Head of caudate nucleus (tissue), 42 donors: Measurements from ENCODE around the gene BORCS8.
"Not testable (repeated sequence)": the region's sequence is repeated elsewhere in the genome, so short reads cannot be mapped to it uniquely, and the experiment has no call there.

Experiments
- DNase-seq, 42 donors: peaks; one replicate each; pipeline versions ENCODE4 v3.0.0 to v3.0.0-alpha.2; 2020 to 2021; ENCODE audit warnings: mixed read lengths in 7 of 42
- intact Hi-C: fragments of 100-400 bp; cut with DNase I; formaldehyde crosslinking; loops from one replicate; pipeline ENCODE4 v1.15.0; 2022

BORCS8 gene

DNA sequence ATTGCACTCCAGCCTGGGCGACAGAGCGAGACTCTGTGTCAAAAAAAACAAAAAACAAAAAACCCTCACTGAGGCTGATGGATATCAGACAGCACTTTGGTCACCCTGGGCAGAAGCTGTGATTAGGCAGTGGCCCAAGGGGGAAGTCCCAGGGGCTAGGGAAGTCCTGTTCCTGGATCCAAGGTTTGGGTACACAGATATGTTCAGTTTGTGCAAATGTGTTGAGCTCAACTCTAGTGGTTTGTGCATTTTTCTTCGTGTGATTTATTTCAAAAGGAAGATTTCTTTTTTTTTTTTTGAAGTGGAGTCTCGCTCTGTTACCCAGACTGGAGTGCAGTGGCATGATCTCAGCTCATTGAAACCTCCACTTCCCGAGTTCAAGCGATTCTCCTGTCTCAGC lies 34.1 kb downstream of the BORCS8 start:
- DNase-seq = no peak
- intact Hi-C loops = no loop called here

DNA sequence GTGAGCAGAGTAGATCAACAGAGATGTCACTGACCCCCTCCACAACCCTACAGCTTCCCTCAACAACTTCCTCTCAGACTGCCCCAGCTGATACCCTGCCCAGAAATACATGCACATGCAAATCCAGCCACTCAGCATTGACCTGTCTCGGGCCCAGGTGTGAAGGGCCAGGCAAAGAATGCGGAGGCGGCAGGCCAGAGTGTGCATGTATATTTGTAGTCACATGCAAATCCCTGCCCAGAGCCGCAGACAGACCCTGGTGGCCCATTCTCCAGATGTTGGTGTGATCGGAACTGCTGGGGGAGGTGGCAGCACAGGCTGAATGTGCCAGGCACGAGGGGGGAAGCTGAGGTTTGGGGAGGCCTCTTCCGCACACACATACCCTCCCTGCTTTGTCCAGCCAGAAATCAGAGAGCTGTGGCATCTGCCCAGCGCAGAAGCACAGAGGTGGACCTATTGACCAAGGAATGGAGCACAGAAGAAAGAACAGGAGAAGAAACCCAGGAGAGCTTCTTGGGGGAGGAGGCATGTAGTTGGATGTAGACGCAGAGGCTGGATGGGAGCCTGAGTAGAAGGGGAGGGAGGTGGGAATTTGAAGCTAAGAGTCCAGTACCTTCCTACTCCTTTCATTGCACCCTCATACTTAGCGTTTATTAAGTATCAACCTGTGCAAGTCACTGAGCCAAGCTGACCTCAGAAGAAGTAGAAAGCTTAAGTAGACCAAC lies 36.3 kb downstream of the BORCS8 start:
- intact Hi-C loops = no loop called here
- DNase-seq = no peak

- intact Hi-C loops = no loop called here
Observed at GRCh38 chr19:19154768-19155494, 37.0 kb downstream of the BORCS8 start.

GRCh38 chr19:19152668-19153384 lies 39.1 kb downstream of the BORCS8 start:
- intact Hi-C loops = no loop called here
- DNase-seq = no peak

More at GRCh38 chr19:19154768-19155494, 37.0 kb downstream of the BORCS8 start:
- no peak for DNase-seq

DNA sequence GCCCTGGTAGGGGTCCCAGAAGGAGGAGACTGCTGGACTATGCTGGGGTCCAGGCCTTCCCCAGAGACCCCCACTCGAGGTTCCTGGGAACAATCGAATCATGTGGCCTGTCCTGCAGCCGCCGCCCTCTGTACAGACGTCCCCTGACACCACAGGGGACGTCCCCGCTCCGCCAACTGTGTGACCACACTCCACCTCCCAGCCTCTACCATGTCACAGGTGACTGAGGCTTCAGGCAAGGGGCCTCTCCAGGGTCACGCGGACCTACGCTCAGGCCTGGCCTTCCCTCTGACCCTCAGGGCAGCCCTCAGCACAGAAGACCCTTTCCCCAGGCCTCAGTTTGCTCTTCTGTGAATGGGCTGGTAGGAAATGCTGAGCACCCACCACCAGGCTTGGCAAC lies 40.5 kb downstream of the BORCS8 start:
- intact Hi-C loops = no loop called here

DNA sequence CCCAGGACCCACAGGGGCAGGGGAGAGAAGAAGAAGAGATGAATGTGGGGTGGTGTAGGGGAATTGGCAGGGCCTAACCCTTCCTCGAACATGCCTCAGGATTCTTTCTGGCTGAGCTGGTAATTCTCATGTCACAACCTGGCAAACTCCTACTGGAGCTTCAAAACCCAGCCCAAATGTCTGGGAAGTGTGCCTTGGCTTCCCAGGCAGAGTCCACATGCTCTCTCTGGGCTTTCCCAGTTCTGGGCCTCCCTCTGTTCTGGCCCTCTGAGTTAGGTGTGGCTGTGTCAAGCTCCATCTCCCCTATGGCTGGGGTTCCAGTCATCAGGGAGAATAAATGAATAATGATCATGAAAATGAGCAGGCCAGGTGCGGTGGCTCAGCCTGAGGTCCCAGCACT lies 42.5 kb downstream of the BORCS8 start:
- DNase-seq = no peak
- intact Hi-C loops = no loop called here

More for the DNA sequence above, 40.5 kb downstream of the BORCS8 start:
- no peak for DNase-seq

DNA sequence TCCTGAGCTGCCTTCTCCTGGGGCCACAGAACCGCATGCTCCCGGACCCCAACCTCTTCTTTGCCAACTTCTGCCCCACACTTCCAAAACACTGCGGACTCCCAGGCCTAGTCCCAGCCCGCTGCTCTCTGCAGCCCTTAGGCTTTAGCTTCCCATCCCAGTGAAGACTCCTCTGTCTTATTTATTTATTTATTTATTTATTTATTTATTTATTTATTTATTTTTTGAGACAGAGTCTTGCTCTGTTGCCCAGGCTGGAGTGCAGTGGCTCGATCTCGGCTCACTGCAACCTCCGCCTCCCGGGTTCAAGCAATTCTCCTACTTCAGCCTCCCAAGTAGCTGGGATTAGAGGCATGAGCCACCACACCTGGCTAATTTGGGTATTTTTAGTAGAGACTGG lies 43.4 kb downstream of the BORCS8 start:
- DNase-seq, intact Hi-C loops: not testable (repeated sequence)

GRCh38 chr19:19147344-19147743 lies 44.6 kb downstream of the BORCS8 start:
- intact Hi-C loops = no loop called here
- DNase-seq = no peak

DNA sequence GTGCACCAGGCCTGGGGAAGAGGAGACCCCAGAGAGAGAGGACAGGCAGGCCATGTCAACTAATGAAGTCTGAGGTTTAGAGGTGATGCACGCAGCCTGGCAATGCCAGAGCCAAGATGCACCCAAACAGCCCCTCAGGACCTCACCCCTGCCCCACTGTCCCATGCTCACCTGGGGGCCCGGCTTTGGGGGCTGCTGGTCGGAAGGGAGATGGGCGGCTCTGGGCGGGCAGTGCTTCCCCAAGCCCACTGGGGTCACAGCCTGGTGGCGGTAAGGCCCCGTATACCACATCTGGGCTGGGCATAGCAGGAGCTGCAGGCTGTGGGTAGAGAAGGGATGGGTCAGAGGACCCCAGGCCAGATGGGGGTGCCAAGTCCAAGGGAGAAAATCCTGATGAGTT lies 45.1 kb downstream of the BORCS8 start:
- intact Hi-C loops = no loop called here
- DNase-seq = no peak

DNA sequence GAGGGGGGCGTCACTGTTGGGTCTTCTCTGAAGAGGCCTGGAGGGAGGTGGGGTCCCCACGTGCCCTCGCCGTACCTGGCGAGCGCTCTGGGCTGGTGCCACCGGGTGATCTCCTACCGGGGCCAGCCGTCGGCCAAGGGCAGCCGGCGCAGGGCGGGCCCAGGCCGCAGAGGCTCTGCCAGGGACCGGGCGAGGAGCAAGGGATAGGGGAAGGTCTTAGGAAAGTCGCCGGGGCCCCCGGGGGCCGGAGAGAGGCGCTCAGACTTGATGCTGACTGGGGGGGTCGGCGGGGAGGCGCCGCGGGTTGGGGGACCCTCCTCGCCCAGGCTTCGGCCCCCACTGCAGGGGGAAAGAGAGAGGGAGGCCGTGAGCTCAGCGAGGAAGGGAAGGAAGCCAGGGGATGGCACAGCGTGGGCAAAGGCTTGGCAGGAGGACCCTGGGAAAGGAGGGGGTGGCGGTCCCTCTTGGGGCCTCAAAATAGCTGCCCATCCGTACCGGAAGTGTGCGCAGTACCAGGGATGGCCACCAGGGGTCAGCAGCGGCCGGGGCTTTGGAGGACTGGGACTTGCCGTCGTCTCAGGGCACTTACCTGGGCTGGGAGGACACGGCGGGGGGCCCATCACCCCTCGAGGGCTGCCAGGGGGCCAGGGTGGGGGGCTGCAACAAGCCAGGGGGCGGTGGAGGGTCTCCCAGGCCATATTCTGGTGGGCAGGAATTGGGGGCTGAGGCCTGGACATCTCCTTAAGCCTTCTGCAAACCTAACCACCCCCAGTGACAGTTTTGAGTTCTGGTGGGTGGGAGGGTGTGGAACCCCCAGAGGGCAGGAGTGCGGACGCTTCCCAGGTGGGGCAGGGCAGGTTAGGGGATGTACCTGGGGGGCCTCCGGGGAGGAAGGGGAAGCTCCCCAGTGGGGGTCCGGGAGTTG lies 46.0 kb downstream of the BORCS8 start:
- peak; percentile 23 to 93 (median 80) for DNase-seq
- intact Hi-C loops = no loop called here

DNA sequence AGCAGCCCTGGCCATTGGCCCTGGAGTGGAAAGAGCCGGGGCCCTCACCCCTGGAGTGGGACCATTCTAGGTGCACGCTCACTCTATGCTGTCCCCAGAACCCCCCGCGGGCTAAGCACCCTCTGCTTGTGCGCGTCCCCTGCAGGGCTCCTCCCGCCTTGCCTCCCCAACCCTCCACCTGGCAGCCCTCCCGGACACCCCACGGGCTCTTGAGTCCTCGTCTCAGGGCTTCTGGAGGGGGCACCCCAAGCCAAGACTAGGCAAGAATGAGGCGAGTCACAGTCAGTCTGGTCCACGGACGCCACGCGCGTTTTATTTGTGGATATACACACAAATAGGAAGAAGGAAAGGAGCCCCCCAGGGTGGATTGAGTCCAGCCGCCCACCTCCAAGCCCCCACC lies 46.7 kb downstream of the BORCS8 start:
- intact Hi-C loops = no loop called here
- DNase-seq = no peak

DNA sequence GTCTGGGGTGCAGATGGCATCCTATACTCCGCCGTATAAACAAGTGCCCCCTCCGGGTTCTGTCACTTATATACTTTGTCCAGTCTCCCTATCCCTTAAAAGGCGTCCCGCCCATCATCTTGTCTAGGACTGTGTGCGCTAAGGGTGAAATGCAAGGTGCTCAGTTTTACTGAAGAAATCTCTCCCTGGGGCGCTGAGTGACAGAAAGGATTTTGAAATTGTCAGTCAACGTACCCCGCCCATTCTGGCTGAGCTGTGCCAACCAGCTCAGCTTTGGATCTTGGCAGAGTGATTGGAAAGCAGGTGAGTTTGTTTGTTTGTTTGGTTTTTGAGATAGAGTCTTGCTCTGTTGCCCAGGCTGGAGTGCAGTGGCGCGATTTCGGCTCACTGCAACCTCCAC lies 49.6 kb downstream of the BORCS8 start:
- DNase-seq = no peak
- intact Hi-C loops = loop anchor here (5.0 kb wide), 1 partner anchor 85 kb away; no protein-coding TSS in a partner anchor

- DNase-seq = no peak
- intact Hi-C loops = loop anchor here (5.0 kb wide), 1 partner anchor 83 kb away; no protein-coding TSS in a partner anchor
Observed at GRCh38 chr19:19140476-19140875, 51.5 kb downstream of the BORCS8 start.

DNA sequence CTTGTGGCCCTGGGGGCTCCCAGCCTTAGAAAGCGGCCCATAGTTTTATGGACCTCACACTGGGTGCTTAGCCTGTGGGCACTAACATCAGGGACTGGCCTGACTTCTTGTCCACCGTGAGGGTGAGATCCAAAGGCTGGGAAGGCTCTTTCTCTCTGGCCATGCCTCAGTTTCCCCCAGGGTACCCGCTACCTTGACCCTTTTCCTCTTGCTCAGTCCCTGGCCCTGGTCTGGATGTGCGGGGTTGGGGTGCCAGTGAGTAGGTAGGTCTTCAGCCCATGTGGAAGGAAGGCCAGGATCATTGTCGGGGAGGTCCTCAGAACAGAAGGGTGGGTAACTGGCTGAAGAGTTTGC lies 52.1 kb downstream of the BORCS8 start:
- intact Hi-C loops = loop anchor here (5.0 kb wide), 1 partner anchor 83 kb away; no protein-coding TSS in a partner anchor
- DNase-seq = no peak

- intact Hi-C loops = no loop called here
- peak; percentile 95 to 99 (median 98) for DNase-seq
Observed at GRCh38 chr19:19138109-19138981, 53.6 kb downstream of the BORCS8 start, which contains the start of gene TMEM161A. TMEM161A (minus strand) TSS chr19:19138478; CDS start chr19:19138428, 50 bp downstream.

- DNase-seq = peak in 5 of 42 donors; percentile 5 to 37 (median 13)
- intact Hi-C loops = no loop called here
Observed at GRCh38 chr19:19137556-19138108, 54.3 kb downstream of the BORCS8 start.

GRCh38 chr19:19135713-19136112 lies 56.2 kb downstream of the BORCS8 start:
- intact Hi-C loops, DNase-seq: not testable (repeated sequence)
